Right ventricle myocardium inferior (tissue), 1 donor: ENCODE data around the gene DUOX2. TPM values are rescaled to one million over a fixed set of nuclear protein-coding genes. Genes with fewer than 3 reads are reported as not detected.
A peak's percentile ranks its signal among the peaks of the same experiment; 100 is the strongest.
"Not testable (repeated sequence)": the region's sequence is repeated elsewhere in the genome, so short reads cannot be mapped to it uniquely, and the experiment has no call there.

Experiments used
- ATAC-seq: fragments of 200-7000 bp; cut with Tn5 transposase; one replicate; pipeline ENCODE4 v1.9.1; 2020; ENCODE audit warnings: mild to moderate bottlenecking, moderate library complexity
- DNase-seq: peaks from one replicate; pipeline ENCODE4 v3.0.0; 2021; ENCODE audit errors: missing footprints
- intact Hi-C: fragments of 100-400 bp; cut with DNase I; formaldehyde crosslinking; loops from one replicate; pipeline ENCODE4 v1.11.0; 2022
- total RNA-seq: library from RNA; stranded (reverse); fragmentation: NEBNext Ultra II Directional; extraction: Animal tissue kit (Norgen Biotek cat#: 25700); gene quantifications from one replicate; pipeline ENCODE4 v1.2.1, GENCODE V29; 2021
- donor health status: DM: no; HTN: yes; CAD: no; lungs with severe emphysema.

The DUOX2 gene
- total RNA-seq, 1 donor from 2014 or later = 0.08 TPM

DNA sequence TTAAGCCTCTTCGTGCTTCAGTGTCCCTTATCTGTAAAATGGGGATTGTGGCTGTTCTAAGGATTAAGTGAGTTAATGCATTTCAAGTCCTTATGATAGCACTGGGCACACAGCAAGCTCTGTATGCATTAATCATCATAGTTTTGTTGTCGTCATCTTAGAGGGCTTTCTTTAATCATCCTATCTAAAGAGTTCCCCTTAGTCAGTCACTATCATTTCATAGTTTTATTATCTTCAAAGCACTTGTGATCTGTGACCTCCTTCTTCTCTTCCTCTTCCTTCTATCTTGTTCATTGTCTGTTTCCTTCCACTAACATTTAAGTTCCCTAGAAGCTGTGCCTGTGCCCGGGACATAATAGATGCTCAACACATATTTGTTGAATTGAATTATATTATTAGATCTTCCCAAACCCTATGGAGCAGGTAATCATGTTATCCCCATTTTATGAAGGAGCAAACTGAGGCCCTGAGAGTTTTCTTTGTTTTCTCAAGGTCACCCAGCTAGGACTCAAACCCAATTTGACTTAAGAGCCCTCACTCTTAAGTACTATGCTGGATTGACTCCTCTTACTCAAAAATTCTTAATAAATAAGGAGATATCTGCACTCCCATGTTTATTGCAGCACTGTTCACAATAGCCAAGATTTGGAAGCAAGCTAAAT, 24.1 kb downstream of the DUOX2 start:
- intact Hi-C loops = no loop called here
- ATAC-seq = no peak
- DNase-seq = no peak

DNA sequence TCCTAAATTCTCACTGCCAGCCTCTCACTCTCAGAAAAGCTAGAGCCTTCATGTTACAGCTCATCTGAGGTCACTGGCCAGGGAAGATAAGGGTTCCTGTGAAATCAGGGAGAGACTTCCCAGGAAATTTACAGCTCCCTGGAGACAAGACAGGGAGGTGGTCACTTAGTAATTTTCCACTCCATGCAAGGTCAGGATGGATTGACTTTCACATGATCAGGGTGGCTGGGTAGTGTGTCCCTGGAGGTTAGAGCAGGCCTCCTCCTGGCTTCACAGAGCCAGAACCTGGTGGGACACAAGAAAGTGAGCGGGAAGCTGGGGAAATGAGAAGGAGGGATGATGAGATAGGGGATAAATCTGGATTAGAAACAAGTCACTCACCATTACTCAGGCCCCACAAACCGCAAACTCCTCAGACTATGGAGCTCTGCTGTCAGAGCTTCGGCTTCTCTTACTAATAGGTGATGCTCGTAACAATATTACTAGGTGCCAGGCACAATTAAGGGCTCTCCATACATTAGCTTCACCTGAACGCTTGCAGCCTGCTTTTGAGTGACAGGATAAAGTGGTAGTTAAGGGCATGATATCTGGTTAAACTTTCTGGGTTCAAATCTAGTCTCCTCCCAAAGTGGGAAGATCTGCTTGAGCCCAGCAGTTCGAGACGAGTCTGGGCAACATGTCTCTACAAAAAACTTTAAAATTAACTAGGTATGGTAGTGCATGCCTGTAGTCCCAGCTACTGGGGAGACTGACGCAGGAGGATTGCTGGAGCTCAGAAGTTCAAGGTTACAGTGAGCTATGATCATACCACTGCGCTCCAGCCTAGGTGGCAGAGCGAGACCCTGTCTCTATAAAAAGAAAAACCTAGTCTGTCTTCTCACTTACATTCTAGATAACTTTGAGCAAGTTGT, 24.9 kb downstream of the DUOX2 start:
- intact Hi-C loops = no loop called here
- DNase-seq (no peak), ATAC-seq (no peak)

- no peak for DNase-seq
- intact Hi-C loops = no loop called here
- ATAC-seq = no peak
These were observed 26.5 kb downstream of the DUOX2 start for GRCh38 chr15:45087513-45087912.

DNA sequence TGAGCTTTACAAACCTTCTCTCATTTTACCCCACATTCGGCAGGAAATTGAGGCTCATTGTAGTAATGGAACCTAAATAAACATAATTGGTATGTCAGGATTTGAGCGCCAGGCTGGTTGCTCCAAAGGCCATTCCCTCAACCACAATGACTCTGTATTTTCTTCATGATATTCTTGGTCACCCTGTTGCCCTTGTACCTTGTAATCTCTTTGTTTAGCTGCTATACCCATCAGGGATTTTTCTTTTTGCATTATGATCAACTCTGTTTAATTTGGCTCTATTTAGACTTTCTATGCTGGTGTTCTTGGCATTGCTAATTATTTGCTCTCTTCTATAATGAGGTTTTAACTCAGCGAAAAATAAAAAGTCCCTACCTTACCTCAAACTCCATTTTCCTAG, 29.8 kb downstream of the DUOX2 start:
- ATAC-seq = no peak
- no peak for DNase-seq
- intact Hi-C loops = no loop called here

GRCh38 chr15:45083223-45083622, 30.7 kb downstream of the DUOX2 start:
- DNase-seq (no peak), ATAC-seq (no peak)
- intact Hi-C loops = no loop called here

- DNase-seq, intact Hi-C loops, ATAC-seq: not testable (repeated sequence)
These were observed 31.6 kb downstream of the DUOX2 start for GRCh38 chr15:45082412-45082811.

DNA sequence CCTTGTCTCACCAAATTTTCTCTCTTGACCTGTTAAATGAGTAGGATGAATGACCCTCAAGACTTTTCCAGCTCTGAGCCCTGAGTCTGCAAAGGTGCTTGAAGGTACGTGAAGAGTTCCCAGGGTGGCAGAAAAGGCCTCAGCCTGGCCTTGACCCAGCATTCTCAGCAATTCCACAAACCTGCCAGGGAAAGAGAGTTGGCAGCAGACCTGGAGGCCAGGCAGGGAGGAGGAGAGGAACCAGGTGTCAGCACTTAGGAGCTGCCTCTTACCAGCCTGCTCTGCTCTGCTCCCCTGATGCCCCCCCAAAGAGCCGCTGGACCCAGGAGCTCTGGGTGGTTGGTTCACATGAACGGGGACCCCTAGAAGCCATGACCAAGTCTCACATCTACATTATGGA, 33.4 kb downstream of the DUOX2 start:
- peak; percentile 67 for ATAC-seq
- DNase-seq = not testable (repeated sequence)

GRCh38 chr15:45079628-45080246, 34.2 kb downstream of the DUOX2 start:
- intact Hi-C loops, DNase-seq: not testable (repeated sequence)
- ATAC-seq = peak; percentile 52

More for the DNA sequence above, 33.4 kb downstream of the DUOX2 start:
- intact Hi-C loops = not testable (repeated sequence)

DNA sequence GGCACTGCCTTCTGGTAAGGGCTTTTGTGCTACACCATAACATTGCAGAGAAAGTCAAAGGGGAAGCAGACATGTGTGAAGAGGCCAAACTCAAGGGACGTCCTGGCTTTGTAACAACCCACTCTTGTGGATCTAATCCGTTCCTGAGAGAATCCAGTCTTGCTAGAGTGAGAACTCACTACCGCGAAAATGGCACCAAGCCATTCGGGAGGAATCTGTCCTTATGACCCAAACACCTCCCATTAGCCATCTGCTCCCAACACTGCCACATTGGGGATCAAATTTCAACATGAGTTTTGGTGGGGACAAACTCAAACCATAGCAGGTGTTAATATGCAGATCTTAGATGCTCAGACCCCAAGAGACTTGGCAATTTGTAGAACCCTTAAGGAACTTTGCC, 34.8 kb downstream of the DUOX2 start:
- ATAC-seq, intact Hi-C loops, DNase-seq: not testable (repeated sequence)

- intact Hi-C loops, DNase-seq: not testable (repeated sequence)
- peak; percentile 58 for ATAC-seq
These were observed 36.6 kb downstream of the DUOX2 start for GRCh38 chr15:45077391-45077790.

- ATAC-seq, intact Hi-C loops, DNase-seq: not testable (repeated sequence)
These were observed 38.3 kb downstream of the DUOX2 start for GRCh38 chr15:45075440-45076320.

DNA sequence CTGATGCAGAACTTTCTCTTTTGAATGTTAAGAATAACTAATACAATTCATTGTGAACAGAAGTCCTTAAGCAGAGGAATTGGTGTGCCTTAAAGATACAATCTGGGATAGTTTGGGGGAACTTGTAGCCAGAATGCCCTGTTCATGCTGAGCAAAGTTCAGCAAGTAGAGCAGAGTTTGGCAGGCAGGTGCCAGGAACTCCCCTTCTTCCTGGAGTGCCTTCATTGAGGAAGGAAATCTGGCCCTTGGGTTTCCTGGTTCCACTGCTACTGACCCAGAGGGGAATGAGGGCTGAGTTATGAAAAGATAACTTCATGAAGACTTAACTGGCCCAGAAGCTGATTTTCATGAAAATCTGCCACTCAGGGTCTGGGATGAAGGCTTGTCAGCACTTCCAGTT, 40.4 kb downstream of the DUOX2 start:
- DNase-seq, intact Hi-C loops, ATAC-seq: not testable (repeated sequence)

DNA sequence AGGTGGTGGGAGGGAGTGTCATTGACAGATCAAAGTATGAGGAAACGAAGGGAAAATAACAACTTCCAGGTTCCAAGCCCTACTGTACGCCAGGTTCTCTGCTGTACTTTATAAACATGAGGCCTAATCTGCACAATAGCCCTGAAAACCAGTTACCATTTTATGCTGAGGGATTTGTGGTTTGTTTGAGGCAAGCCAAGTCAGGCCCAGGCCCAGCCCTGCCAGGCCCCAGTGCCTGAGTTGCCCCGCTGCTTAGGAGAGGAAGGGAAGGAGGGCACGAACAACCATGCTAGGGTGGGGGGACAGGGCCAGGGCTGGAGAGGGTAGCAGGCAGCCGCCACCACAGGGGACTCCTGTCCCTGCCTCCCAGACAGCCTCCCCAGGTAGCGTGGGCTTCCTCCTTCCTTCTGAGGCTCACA, 44.0 kb downstream of the DUOX2 start:
- ATAC-seq, intact Hi-C loops: not testable (repeated sequence)

DNA sequence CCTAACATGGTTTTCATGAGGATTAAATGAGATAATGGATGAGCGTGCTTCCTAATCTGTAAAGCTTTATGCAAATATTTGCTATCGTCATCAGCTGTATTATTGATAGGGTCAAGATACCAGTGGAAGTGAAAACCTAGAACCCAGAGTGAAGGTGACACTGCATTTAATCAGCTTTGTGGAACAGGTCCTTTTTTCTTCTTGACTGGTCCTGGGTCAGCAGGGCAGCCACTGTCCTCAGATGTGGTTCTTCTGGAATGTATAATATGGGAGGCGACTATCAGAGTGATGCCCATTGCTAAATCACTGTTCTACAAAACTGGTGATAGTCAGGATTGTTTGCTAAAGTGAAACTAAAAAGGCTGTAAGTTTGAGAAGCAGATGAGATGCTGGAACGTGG, 49.6 kb downstream of the DUOX2 start:
- DNase-seq (no peak), ATAC-seq (no peak)
- intact Hi-C loops = no loop called here

More for the DNA sequence above, 44.0 kb downstream of the DUOX2 start:
- not testable (repeated sequence) for DNase-seq

- DNase-seq, ATAC-seq, intact Hi-C loops: not testable (repeated sequence)
These were observed 51.7 kb downstream of the DUOX2 start for GRCh38 chr15:45062301-45062700.

- DNase-seq, intact Hi-C loops, ATAC-seq: not testable (repeated sequence)
These were observed 55.0 kb downstream of the DUOX2 start for GRCh38 chr15:45058690-45059675.

GRCh38 chr15:45052676-45053075, 61.3 kb downstream of the DUOX2 start:
- ATAC-seq, intact Hi-C loops, DNase-seq: not testable (repeated sequence)
